Activated CD8-positive, alpha-beta memory T cell treated with anti-CD3 and anti-CD28 coated beads, Interleukin-2, amount 50 U/mL, for 48 hours (primary cell): Measurements from ENCODE around the gene SLC44A4.
"Not testable (repeated sequence)": the region's sequence is repeated elsewhere in the genome, so short reads cannot be mapped to it uniquely, and the experiment has no call there.

Experiments used
- DNase-seq: peaks from one replicate; pipeline ENCODE4 v3.0.0-alpha.2; 2020

Gene SLC44A4

GRCh38 chr6:31825553-31825952 is 53.2 kb downstream of the SLC44A4 start:
- no peak for DNase-seq

GRCh38 chr6:31823592-31824196 is 55.1 kb downstream of the SLC44A4 start:
- DNase-seq: not testable (repeated sequence)

- peak; percentile 74 for DNase-seq
Observed at GRCh38 chr6:31822036-31822821, 56.6 kb downstream of the SLC44A4 start.

- DNase-seq: peak; percentile 87
Observed at GRCh38 chr6:31821301-31822035, 57.3 kb downstream of the SLC44A4 start.

GRCh38 chr6:31820399-31820798 is 58.4 kb downstream of the SLC44A4 start:
- not testable (repeated sequence) for DNase-seq

GRCh38 chr6:31819871-31820299 is 58.9 kb downstream of the SLC44A4 start:
- no peak for DNase-seq

GRCh38 chr6:31817929-31818511 is 60.8 kb downstream of the SLC44A4 start:
- not testable (repeated sequence) for DNase-seq

- DNase-seq: not testable (repeated sequence)
Observed at GRCh38 chr6:31817133-31817928, 61.5 kb downstream of the SLC44A4 start.

GRCh38 chr6:31815025-31815838 is 63.6 kb downstream of the SLC44A4 start, which contains the start of the genes HSPA1A and HSPA1L:
Gene HSPA1A, plus strand, starts transcription at chr6:31815543. Its CDS starts 214 bp downstream, at chr6:31815757.
Gene HSPA1L, minus strand, starts transcription at chr6:31815283. Its CDS starts 3,311 bp downstream, at chr6:31811972.
- peak; percentile 83 for DNase-seq

- DNase-seq: peak; percentile 75
Observed at GRCh38 chr6:31814677-31815024, 64.1 kb downstream of the SLC44A4 start.

- no peak for DNase-seq
Observed at GRCh38 chr6:31813465-31813849, 65.3 kb downstream of the SLC44A4 start.
